C4-2B (cell line): ENCODE measurements around the gene PLPPR4.
A peak's percentile ranks its signal among the peaks of the same experiment; 100 is the strongest.

Source experiments
- H3K27ac ChIP-seq: fragments of 450-650 bp; 2 replicates; pipeline ENCODE4 v1.5.1; 2017
- ZFX ChIP-seq: fragments of 450-650 bp; IDR thresholded peaks from 2 replicates; pipeline ENCODE4 v1.6.1; 2017
- TF ChIP-seq, protein P1 (sequence below): fragments of 450-650 bp; conservative IDR thresholded peaks from 2 replicates; pipeline ENCODE4 v1.5.1; 2017; ENCODE audit warnings: mild to moderate bottlenecking

Gene PLPPR4

DNA sequence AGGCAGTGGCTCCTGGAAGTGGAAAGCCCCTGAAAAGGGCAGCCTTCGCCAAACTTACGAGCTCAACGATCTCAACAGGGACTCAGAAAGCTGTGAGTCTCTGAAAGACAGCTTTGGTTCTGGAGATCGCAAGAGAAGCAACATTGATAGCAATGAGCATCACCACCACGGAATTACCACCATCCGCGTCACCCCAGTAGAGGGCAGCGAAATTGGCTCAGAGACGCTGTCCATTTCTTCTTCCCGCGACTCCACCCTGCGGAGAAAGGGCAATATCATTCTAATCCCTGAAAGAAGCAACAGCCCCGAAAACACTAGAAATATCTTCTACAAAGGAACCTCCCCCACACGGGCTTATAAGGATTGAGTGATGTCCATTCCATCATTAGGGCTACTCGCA lies 42.4 kb downstream of the PLPPR4 start:
- TF ChIP-seq, protein P1, sequence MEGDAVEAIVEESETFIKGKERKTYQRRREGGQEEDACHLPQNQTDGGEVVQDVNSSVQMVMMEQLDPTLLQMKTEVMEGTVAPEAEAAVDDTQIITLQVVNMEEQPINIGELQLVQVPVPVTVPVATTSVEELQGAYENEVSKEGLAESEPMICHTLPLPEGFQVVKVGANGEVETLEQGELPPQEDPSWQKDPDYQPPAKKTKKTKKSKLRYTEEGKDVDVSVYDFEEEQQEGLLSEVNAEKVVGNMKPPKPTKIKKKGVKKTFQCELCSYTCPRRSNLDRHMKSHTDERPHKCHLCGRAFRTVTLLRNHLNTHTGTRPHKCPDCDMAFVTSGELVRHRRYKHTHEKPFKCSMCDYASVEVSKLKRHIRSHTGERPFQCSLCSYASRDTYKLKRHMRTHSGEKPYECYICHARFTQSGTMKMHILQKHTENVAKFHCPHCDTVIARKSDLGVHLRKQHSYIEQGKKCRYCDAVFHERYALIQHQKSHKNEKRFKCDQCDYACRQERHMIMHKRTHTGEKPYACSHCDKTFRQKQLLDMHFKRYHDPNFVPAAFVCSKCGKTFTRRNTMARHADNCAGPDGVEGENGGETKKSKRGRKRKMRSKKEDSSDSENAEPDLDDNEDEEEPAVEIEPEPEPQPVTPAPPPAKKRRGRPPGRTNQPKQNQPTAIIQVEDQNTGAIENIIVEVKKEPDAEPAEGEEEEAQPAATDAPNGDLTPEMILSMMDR: peak; percentile 15
- no peak for TF ChIP-seq ZFX
- H3K27ac ChIP-seq: no peak overlapping the region

DNA sequence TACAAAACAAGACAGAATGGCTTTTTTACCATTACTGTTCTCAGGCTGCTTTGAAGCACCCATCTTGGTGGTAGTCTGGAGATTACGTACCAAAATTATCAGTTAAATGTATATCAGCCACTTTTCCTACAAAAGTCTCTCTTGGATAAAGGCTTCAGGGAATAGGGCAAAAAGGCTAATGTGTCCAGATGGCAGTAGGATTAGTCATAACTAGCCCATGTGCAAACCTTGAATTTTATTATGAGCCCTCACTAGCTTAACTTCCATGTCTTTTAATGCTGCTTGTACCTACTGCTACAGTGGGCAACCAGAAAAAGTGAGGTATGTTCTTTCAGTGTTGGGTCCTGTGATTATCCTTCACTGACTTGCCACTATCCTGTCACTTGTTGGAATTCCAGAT lies 51.0 kb downstream of the PLPPR4 start:
- H3K27ac ChIP-seq: no peak overlapping the region
- TF ChIP-seq, protein P1: no peak
- no peak for TF ChIP-seq ZFX

DNA sequence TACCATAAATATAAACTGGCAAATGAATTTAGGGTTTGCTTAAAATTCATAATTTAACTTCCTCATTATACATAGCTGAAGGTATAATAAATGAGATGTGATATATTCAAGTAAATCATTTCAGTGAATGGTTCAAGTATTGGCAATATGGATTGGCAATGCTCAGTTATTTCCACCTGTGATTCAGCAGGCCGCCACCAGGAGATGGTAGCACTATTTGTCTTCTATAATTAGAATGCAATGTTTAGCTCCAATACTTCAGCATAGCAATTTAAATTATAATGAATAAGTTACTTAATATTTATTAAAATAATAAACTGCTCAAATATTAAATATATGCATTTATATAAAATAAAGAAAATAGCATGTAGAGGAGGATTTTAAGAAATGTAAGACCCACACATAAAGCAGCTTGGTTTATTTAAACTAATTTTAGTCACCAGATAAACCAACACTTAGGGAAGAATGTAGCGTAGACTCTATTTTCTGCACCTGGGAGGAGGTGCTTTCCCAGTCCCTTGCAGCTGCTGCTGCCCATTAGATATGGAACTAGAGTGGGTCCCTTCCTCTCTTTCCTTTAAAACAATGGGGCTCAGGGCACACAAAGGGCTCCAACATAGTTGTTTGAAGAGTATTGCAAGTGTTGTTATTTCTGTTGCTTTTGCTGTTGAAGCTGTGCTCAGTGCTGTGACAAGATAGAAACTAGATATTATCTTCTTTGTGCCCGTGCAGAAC lies 62.1 kb downstream of the PLPPR4 start:
- no peak overlapping the region for H3K27ac ChIP-seq
- TF ChIP-seq, protein P1: peak; percentile 71
- TF ChIP-seq ZFX: no peak

DNA sequence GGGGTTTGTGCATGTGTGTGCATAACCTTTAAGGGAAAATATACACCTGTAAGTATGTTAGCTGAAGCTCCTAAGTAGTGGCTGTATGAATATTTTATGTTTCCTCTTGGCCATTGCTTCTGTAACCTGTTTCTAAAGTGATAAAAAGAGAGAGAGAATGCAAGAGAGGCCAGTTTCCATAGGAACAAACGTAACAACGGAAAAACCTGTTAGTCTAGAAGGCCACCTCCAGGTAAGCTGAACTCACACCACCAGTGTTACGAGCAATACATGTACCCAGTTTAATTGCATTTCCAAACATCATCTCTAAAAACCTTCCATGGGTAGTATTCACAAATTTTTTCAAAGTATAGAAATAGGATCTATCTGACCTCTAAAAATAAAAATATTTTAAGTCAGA lies 63.1 kb downstream of the PLPPR4 start:
- H3K27ac ChIP-seq: no peak overlapping the region
- TF ChIP-seq, protein P1: no peak; the same call in 1 of the 2 replicates
- no peak for TF ChIP-seq ZFX

DNA sequence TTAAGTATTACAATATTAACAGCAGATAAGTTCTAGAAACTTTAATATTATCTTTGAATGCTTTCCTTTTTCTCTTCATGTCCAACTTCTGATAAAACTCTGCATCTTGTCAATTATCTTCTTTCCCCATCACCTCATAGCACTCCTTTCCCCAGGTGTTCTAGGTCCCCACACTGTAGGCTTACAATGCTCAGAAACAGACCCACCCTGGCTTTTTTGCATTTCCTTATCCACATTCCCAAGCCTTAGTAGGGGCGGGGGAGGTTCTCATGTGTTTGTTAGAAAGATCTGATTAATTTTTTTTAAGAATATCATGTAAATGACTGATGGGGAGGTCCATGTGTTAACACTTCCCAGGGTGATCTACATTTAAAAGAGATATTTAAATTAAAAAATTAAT lies 63.9 kb downstream of the PLPPR4 start:
- no peak overlapping the region for H3K27ac ChIP-seq
- TF ChIP-seq, protein P1: no peak

DNA sequence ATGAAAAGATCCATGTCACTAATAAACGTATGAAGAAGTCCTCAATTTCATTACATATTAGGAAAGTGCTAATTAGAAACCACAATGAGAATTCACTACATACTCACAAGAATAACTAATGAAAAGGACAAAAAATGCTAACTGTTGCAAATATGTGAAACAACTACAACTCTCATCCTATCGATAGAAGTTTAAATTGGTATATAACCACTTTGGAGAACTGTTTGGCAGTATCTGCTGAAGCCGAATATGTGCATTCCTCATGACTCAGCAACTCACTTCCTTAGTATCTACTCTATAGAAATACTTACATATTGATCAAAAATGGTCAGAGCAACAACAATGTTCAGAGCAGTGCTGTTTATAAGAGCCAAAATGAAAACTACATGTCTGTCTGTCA lies 66.8 kb downstream of the PLPPR4 start:
- no peak overlapping the region for H3K27ac ChIP-seq
- no peak for TF ChIP-seq ZFX
- TF ChIP-seq, protein P1: no peak

DNA sequence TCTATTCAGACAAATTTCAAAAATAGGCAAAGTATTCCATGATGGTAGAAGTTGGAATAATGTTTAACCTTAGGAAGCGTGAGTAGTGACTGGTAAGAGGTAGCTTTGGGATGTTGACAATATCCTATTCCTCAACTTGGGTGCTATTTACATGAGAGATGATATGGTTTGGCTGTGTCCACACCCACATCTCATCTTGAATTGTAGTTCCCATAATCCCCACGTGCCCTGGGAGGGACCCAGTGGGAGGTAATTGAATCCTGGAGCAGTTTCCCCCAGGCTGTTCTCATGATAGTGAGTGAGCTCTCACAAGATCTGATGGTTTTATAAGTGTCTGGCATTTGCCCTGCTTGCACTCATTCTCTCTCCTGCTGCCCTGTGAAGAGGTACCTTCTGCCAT lies 67.3 kb downstream of the PLPPR4 start:
- TF ChIP-seq, protein P1: no peak
- no peak for TF ChIP-seq ZFX
- H3K27ac ChIP-seq: no peak overlapping the region
